ENCODE data around the gene IQCH.

Gene IQCH

DNA sequence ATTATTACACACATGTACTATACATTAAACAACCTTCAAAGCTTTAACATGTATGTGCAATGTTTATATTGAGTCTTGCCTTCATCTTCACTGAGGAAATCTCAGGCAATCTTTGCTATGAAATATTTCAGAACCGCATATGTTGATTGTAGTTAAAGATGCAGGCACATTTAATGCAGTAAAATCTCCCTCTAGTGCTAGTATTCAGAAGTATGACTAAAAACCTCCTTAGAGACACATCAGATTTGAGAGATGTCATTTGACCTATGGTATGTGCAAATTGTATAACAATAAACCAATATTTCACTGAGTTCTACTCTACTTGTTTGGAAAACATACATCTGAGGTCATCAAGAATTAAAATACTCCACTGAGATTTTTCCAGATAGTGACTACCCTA lies 142.6 kb downstream of the IQCH start:
- TF ChIP-seq ZFX (IDR thresholded peaks at IDR 0.05), result no peak
- TF ChIP-seq, protein P1, sequence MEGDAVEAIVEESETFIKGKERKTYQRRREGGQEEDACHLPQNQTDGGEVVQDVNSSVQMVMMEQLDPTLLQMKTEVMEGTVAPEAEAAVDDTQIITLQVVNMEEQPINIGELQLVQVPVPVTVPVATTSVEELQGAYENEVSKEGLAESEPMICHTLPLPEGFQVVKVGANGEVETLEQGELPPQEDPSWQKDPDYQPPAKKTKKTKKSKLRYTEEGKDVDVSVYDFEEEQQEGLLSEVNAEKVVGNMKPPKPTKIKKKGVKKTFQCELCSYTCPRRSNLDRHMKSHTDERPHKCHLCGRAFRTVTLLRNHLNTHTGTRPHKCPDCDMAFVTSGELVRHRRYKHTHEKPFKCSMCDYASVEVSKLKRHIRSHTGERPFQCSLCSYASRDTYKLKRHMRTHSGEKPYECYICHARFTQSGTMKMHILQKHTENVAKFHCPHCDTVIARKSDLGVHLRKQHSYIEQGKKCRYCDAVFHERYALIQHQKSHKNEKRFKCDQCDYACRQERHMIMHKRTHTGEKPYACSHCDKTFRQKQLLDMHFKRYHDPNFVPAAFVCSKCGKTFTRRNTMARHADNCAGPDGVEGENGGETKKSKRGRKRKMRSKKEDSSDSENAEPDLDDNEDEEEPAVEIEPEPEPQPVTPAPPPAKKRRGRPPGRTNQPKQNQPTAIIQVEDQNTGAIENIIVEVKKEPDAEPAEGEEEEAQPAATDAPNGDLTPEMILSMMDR (conservative IDR thresholded peaks at IDR 0.05), result peak; percentile 19; the same call in 1 of the 2 replicates
- no peak overlapping the region for H3K27ac ChIP-seq

DNA sequence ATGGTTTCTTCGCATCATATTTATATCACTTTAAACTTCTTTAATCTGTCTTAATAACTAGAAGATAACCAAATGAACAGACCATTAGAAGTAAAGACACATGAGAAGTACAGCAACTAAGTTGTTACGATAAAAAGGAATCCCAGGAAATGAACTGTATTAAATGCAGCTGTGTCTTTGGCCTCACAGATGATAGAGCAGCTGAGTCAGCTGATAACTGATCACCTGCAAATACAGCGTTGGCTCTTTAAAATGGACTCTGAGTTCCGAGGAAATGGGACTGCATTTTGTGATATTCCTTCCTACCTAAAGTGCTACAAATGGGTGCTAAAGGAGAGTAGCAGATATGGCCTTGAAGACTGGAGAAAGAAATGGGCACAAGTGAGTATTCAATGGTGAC lies 145.3 kb downstream of the IQCH start:
- TF ChIP-seq ZFX (IDR thresholded peaks at IDR 0.05), result no peak
- TF ChIP-seq, protein P1 (conservative IDR thresholded peaks at IDR 0.05), result no peak
- H3K27ac ChIP-seq, result no peak overlapping the region

DNA sequence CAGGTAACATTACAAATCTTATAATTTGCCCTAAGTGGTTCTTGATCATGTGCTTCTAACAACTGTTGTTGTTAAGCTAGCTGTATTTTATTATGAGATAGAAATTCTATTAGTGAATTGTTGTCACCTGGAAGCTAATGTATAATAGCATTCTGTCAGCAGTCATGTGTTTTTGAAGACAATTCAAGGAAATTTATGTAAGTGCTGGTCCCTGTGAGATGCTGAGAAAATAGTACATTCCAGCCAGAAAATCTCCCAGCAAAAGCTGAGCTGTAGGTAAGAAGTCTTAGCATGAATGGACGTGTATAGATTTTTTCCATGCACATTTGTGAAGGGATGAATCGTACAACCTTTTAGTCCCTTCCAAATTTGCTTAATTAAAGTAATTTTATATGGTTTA lies 146.3 kb downstream of the IQCH start:
- no peak for TF ChIP-seq ZFX (IDR thresholded peaks at IDR 0.05)
- TF ChIP-seq, protein P1 (conservative IDR thresholded peaks at IDR 0.05), result no peak
- no peak overlapping the region for H3K27ac ChIP-seq

DNA sequence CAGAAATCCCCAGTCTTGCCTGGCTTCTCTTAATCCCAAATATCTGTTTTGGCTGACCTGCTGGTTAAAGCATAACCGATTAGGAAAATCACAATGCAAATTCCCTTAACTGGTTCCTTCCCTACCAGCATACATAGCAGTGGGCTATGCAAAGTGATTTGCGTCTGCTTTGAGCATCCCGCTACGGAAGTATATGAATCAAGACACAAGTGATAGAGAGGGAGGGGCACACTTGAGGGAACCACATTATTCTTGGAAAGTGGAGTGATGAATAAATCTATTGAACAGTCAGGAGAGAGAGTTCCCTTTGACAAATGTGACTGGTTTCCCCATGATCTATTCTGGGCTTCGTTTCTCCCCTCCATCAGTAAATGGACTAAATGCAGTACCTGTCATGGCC lies 146.8 kb downstream of the IQCH start:
- no peak overlapping the region for H3K27ac ChIP-seq
- TF ChIP-seq, protein P1 (conservative IDR thresholded peaks at IDR 0.05), result no peak
- no peak for TF ChIP-seq ZFX (IDR thresholded peaks at IDR 0.05)

DNA sequence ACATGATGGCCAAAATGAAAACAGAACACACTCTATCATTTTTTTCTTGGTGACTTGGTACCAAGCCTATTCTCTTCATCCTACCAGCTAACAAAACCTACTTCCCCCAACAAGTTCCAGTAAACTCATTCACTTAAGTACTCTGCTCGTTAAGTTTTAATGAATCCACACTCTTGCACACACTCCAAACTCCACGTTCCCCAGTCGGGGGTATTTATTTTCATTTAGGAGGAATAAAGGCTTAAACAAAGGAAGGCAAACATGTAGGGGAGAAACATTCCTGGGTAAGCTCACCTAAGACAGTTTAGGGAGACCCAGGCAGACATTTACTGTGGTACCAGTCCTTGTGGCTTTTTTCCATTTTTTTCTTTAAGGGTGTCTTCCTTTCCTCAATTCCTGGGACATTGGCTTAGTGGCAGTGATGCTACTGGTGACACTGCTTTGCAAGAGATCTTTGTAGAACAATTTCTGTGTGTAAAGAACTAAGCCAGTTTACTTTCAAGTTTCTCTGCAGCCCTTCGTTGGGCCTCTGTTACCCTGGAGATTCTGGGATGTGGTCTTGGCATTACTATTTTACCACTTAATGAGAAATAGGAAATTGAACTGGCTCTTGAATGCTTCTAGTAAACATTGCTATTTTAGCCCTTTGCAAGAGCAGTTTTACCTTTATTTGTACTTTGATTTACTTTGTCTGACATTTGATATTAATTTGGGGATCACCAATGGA lies 149.0 kb downstream of the IQCH start:
- TF ChIP-seq, protein P1 (conservative IDR thresholded peaks at IDR 0.05), result no peak
- TF ChIP-seq ZFX (IDR thresholded peaks at IDR 0.05), result no peak
- H3K27ac ChIP-seq, result no peak overlapping the region

DNA sequence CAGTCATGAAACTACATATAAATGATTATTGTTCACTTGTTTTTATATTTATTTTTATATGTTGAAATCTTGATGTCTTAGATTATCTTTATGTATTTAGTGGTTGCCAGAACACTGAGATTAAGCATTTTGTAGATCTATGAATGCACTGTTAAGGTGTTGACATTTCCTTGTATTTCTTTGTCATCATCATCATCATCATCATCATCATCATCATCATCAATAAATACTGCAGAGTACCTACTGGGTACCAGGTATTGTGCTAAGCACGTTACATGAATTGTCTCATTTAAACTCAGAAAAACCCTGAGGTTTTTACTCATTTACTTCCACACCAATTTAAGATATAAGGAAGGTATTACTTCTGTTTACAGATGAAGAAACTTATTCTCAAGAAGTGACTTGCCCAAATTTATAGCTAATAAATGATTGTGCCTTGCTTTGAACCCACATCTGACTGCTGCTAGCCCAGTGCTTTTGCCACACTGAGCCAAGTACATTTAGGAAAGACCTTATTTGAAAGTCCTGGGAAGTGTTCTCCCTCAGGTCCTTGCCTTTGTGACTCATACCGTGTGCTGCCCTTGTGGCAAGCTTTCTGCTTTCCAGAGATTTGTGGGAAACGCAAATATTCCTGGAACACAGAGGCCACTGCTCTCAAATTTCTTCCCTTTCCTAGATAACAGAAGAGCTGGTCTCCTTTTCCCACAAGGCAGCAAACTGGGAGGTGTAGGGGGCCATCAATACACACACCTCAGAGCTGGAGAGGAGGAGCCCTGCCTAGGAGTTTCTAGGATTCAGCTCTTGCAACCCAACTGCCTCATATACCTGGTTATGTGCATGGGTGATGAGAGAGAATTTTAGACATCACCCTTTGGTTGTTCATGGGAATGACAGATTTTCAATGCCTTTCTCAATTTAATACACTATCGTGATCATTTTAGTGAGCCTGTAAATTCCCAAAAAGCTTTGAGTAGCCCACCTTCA lies 150.9 kb downstream of the IQCH start:
- H3K27ac ChIP-seq, result no peak overlapping the region
- no peak for TF ChIP-seq ZFX (IDR thresholded peaks at IDR 0.05)
- TF ChIP-seq, protein P1 (conservative IDR thresholded peaks at IDR 0.05), result no peak
